ENCODE measurements around the gene SEMA4F. TPM values are rescaled to one million over a fixed set of nuclear protein-coding genes. Genes with fewer than 3 reads are reported as not detected.
A peak's percentile ranks its signal among the peaks of the same experiment; 100 is the strongest.

SEMA4F gene
- total RNA-seq, 1 donor from 2014 or later = 3.5 TPM

DNA sequence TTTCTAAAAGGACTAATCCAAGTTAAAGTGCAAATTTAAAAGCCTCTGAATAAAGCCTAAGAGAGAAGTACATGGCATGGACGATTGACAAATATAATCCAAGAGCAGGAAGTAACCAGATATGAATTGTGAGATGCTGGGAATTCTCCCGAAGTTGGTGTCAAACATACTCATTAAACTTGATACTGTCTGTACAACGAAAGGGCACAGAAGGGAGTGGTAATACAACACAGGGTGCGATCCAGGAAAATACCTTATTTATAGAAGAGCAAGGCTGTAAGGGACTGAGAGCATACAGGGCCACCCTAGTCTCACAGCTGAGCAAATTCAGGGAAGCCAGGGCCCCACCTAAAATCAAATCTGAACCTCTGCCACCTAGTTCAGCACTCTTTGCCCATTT, 41.6 kb downstream of the SEMA4F start:
- no peak for DNase-seq
- no peak for ATAC-seq (ENCODE audit: poor library complexity)
- intact Hi-C loops (cut with DNase I) = loop anchor here (10.0 kb wide), 1 partner anchor 709 kb away; no protein-coding TSS in a partner anchor

DNA sequence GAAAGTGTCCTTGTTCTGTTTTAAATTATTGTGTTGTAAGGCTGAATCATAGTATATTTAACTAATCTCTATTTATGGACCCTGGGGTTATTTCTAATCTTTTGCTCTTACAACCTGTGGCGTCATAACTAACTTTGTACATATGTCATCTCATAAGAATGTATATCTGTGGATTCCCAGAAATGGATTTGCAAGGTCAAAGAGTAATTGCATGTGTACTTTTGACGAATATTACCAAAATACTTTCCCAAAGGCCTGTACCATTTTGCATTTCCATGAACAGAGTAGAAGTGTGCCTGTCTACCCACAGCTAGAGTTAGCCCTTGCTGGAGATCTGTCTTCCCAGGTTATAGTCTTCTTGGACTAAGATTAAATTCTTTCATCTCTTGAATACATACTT, 42.8 kb downstream of the SEMA4F start:
- DNase-seq (no peak), ATAC-seq (ENCODE audit: poor library complexity) (no peak)
- intact Hi-C loops (cut with DNase I) = loop anchor here (10.0 kb wide), 1 partner anchor 708 kb away; no protein-coding TSS in a partner anchor

DNA sequence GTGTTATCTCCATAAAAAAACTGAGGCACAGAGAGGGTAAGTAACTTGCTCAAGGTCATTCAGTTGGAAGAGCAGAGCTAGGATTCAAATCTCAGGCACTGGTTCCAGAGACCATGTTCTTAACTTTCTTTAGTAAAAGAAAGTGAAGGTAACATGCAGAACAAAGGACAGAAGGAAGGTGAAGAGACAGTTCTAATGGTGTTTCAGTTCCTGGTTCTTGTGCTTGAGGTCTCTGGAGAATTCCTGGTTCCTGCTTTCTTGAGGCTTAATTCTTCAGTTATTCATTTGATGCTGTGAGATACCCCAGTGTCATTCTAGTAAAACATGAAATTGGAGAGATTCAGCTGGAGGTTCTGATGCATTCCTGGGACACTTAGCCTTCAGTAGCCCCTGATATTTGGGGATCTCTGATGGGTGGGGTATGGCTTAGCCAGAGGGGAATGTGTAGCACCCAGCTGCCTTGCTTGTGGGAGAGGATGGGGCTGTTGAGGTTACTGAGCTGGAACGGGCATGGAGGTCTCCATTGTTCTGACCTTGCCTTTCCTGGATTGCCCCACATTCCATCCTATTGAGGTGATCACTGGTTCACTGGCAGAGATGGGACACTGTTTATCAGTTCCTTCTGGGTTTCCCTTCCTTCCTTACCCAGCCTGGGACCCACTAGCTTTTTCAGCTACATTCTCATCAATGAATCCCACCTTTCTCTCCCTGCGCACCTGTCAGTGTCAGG, 46.8 kb downstream of the SEMA4F start:
- ATAC-seq (ENCODE audit: poor library complexity) = no peak
- intact Hi-C loops (cut with DNase I) = no loop called here

DNA sequence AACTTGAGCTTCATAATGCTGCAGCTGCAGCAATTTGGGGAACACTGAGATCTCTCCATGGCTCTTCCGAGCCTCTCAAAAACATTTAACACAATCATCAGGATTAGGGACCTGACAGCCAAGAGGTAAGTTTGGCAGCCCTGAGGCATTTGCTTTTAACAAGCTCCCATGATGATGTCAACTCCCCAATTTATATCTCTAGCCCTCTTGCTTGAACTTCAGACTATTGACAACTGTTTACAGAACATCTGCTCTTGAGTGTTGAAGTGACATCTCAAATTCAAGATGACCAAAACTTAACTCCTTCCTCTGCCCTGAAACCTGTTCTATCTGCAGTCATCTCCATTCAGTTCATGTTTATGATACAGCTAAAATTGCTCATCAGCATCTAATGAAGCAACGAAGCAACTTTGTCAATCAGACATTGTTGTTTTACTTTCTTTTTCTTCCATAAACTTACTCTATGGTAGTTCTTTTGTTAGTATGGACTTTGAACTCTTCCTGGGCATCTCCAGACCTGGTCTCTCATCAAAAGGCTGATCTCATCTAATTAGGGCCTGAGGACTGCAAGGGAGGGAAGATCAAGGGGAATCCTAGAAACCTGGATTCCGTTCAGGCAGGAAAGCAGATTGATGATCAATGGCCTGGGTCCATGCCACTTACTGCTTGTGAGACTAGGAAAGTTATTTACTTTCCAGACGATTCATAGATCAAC, 48.1 kb downstream of the SEMA4F start:
- intact Hi-C loops (cut with DNase I) = no loop called here
- DNase-seq (no peak), ATAC-seq (ENCODE audit: poor library complexity) (no peak)

More for the DNA sequence above, 46.8 kb downstream of the SEMA4F start:
- no peak for DNase-seq

DNA sequence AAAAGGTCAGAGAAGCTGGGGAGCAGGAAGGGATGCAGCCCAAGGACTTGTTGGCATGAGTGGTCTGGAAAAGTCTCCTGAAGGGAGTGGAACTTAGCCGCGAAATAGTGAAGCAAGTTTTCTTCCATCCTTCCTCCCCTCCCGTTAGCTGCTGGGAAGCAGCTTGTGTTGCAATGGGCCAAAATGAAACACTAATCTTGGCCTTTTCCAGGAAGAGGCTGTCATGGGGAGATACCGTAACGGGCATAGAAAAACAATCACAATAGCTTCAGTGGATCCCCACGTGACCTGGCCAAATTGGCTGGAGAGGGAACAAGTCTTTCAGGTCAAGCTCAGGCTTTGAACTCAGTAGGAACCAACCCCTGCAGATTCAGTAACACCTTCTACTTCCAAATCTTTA, 49.3 kb downstream of the SEMA4F start:
- intact Hi-C loops (cut with DNase I) = no loop called here
- ATAC-seq (ENCODE audit: poor library complexity) = peak; percentile 74

DNA sequence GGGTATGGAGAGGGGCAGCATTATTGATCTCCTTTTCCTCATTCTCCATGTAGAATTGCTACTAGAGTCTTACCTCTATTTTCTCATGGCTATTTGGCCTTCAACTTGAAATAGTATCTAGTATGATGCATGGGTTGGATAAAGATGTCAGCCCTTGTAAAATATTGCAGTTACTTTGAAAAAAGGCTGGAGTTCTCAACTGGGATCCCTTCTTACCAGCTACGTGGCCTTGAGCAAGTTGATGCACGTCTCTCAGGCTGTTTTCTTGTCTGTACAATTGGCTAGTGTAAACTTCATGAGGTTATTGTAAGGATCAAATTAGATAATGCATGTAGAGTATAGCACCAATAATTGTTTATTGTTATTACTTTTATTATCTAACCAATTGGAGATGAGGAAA, 50.2 kb downstream of the SEMA4F start:
- intact Hi-C loops (cut with DNase I) = no loop called here
- no peak for ATAC-seq (ENCODE audit: poor library complexity)
- DNase-seq = no peak

More for the DNA sequence above, 49.3 kb downstream of the SEMA4F start:
- DNase-seq = peak; percentile 47

DNA sequence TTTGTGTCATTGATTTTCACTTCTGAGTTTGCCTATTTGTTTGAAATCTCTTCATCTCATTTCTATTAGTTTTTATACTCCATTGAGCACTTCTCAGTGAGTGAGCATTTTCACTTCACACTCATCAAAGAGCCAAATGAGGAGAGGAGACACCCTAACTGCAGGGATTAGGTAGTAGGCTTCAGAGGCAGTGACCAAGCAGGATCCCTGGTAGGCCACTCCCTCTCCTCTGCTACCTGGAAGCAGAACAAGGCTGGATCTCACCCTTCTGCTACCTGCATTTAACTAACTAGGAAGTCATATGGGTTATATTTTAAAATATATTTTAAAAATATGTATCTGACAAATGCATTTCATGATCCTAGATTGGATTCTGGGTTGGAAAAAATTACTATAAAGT, 52.7 kb downstream of the SEMA4F start:
- no peak for ATAC-seq (ENCODE audit: poor library complexity)
- DNase-seq = no peak
- intact Hi-C loops (cut with DNase I) = no loop called here

DNA sequence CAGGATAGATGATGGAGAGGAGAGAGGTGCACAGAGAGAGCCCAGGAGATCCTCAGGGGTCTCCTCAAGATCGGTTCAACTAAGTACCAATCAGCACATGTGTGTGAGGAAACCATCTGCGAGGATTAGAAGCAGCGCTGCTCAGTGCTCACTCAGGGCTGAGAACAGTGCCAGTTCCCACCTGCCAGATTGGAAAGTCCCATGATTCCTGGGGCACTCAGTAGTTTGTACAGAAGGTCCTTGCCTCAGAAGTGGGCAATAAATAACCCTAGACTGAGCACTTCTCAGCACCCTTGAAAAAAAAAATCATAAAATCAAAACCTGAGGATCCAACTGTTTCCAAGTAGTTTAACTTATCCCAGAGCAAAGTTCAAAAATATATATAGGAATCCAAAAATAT, 53.8 kb downstream of the SEMA4F start:
- DNase-seq (no peak), ATAC-seq (ENCODE audit: poor library complexity) (no peak)
- intact Hi-C loops (cut with DNase I) = no loop called here

DNA sequence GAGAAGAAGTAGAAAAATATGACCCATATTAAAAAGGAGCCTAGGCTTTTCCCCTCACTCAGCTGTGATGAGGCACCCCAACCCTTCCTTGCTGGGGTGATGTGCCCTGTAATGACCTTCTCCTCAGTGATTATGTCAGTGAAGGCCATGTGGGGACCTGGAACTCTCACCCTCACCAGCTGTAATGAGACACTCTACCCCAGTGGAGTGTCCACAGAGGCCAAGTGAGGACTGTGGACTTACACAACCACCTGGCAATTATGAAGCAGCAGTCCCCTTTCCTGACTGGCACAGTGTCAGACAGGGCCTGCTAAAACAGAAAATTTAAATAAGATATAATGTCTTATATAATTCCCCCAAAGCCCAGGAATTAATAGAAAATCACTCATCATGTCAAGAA, 54.2 kb downstream of the SEMA4F start:
- intact Hi-C loops (cut with DNase I) = no loop called here
- DNase-seq = no peak
- ATAC-seq (ENCODE audit: poor library complexity) = no peak

DNA sequence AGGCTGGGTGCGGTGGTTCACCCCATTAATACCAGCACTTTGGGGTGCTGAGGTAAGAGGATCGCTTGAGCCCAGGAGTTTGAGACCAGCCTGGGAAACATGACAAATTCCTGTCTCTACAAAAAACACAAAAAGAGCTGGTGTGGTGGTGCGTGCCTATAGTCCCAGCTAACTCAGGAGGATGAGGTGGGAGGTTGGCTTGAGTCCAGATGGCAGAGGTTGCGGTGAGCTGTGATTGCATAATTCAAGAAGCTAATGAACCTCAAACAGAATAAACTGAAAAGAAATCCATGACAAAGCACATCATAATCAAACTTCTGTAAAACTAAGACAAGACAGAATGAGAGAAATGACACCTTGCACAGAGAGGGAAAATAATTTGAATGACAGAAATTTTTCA, 54.8 kb downstream of the SEMA4F start:
- DNase-seq (no peak), ATAC-seq (ENCODE audit: poor library complexity) (no peak)
- intact Hi-C loops (cut with DNase I) = no loop called here

DNA sequence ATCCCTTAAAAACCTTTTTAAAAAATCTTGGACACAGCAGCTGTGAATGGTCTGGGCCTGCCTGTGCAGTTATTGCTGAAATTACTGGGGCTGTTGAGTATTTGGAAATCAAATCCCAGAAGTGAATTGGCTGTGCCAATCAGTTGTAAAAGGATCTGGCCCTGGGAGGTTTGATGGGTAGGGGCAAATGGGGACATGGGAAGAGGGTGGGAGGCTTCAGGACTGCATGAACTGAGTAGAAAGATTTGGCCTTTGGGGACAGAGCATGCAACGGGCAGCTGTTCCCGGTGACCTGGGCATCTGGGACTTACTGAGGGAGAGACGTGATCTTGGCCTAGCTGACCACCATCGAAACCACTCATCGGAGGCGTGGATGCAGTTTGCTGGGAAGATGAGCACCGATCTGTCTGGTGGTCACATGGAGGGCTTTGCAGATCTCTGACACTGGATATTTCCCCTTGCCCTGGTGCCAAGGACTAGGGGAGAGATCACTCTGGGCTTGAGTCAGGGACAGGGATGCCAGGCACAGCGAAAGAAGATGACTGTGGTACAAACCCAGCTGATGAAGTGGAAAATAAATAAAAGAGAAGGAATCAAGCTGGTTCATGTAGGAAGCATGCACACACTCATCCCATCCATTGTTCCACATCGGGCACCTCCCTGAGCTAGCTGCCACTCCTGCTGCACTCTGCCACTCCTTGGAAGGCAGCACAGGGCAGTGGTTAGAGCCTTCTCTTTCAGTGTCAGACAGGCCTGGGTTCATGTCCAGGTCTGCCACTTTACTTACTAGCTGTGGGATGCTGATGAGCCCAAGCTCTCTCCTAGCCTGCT, 58.4 kb downstream of the SEMA4F start:
- intact Hi-C loops (cut with DNase I) = no loop called here
- no peak for DNase-seq
- no peak for ATAC-seq (ENCODE audit: poor library complexity)

DNA sequence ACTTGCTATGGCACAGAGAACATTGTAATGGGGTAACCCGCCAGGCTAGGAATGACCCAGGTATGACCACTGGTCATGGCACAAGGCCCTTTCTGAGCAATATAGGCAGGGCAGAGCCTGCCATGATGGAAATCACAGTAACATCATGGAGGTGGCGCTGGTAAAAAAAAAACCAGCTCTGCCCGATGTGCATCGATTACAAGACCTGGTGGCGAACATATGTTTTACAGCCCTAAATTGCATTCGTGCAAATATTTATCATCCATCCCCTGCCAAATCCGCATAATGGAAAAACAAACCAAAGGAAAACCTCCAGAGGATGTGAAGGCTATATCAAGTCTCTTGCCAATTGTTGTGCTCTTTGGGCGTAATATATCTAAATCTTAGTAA, 60.6 kb downstream of the SEMA4F start:
- DNase-seq (no peak), ATAC-seq (ENCODE audit: poor library complexity) (no peak)
- intact Hi-C loops (cut with DNase I) = loop anchor here (2.0 kb wide), 1 partner anchor 162 kb away; no protein-coding TSS in a partner anchor

DNA sequence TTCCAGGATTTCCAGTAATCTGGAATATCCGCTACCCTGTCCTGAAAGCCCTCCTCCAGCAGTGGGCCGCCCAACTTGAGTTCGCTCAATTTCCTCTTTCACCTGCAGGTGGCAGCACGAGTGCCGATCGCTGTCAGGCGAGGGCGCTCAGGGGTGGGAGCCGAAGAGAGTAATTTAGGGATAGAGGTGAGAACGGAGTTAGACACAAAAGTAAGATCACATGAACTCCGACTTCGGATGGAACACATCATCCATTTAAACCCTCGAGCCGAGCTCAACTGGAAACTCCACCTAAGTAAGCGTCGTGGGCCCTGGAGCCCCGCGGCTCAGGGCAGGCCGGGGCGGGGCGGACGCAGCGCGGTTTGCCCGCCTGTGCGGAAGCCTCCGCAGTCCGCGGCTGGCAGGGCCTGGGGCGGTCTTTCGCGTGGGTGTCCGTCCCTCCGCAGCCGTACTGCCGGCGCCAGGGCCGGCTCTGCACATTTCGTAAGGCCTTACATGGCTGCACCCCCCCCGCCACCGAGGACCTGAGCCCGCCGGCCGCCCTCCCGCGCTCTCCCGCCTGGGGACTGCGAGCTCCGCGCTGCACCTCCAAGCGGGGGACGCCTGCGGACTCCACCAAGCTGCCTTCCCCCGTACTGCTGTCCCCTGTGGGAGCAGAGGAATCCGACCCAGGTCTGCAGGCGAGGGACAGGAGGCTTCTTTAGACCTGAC, 61.2 kb downstream of the SEMA4F start:
- intact Hi-C loops (cut with DNase I) = loop anchor here (2.0 kb wide), 1 partner anchor 162 kb away; no protein-coding TSS in a partner anchor
- ATAC-seq (ENCODE audit: poor library complexity) = peak; percentile 98

DNA sequence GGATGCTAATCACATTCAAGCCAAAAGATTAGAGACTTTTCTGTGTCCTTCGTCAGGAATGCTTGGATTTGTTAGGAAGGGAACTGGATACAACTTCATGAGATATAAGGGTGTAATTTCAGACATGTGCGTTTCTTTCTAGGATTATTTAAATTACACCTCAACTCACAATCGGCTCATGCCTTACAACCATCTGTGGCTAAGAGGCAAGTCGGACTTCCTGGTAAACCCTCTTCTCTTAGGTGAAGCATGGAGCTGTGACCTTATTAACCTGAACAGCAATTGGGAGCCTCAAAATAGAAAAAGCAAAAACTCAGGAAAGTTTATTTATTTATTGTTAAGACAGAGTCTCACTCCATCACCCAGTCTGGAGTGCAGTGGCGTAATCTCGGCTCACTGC, 61.8 kb downstream of the SEMA4F start:
- DNase-seq = no peak
- intact Hi-C loops (cut with DNase I) = loop anchor here (2.0 kb wide), 1 partner anchor 161 kb away; no protein-coding TSS in a partner anchor
- ATAC-seq (ENCODE audit: poor library complexity) = no peak

More for the DNA sequence above, 61.2 kb downstream of the SEMA4F start:
- peak; percentile 86 for DNase-seq

DNA sequence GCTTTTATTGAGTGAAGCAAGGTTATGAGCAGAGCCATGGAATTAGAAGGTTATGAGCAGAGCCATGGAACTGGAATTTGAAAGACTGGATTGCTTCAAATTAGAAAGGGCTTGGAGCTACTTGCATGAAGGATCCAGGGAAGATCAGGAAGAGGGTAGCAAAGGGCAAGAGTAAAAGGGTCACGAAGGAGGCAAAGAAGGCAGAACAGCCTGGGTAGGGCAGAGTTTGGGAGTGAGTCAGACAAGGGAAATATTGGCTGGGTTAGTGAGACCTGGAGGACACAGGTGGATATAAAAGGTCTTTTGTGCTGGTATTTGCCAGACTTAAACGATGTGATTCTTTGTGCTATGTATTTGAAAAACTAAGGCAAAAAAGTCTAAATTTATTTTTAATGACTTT, 65.0 kb downstream of the SEMA4F start:
- DNase-seq = no peak
- intact Hi-C loops (cut with DNase I) = no loop called here
- no peak for ATAC-seq (ENCODE audit: poor library complexity)

DNA sequence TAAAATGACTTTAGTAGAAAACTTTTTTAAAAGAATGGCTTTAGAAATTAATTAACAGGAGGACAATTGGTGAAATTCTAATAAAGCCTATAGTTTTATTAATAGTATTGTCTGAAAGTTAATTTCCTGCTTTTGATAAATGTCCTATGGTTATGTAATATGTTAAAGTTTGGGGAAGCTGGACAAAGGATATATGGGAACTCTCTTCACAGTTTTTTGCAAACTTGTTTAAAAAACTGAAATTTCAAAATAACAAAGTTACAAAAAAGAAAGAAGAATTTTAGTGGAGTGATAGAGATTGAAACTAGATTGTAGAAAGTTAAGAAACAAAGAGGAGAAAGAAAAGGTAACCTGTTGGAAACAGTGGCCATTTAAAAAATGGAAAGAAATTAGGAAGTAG, 67.3 kb downstream of the SEMA4F start:
- ATAC-seq (ENCODE audit: poor library complexity) (no peak), DNase-seq (no peak)
- intact Hi-C loops (cut with DNase I) = no loop called here

DNA sequence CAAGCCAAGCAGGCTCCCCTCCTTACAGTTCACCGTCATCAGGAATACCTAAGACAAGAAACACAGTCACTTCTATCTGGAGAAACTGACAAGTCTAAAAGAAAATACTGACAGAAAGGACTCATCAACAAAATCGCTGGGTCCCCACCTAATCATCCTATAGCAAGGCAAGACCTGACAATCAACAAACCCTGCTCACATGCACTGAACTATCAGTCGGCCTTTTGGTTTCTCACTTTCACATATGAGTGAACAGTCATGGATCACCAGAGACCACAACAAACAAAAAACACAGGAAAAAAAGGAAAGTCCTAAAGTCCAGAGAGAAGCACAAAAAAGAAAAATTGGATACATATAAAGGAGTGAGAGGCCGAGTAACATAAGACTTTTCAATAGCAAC, 70.4 kb downstream of the SEMA4F start:
- no peak for DNase-seq
- no peak for ATAC-seq (ENCODE audit: poor library complexity)
- intact Hi-C loops (cut with DNase I) = no loop called here

DNA sequence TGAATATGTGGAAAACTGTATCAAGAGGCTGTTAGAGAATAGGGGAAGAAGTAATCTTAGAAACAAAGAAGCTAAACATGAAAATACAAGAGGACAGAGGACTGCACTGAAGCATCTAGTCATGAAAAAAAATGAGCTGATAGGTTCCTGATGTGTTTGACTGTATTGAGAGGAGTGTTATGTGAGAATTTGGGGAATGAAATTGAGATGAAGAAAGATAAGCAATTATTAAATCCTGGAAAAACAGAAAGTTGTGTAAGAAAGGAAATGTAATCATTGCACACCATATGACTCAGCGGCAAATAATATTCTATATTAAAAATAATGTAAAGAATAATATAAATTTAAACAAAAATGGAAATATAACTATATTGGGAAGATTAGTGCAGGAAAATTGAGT, 71.2 kb downstream of the SEMA4F start:
- DNase-seq = no peak
- intact Hi-C loops (cut with DNase I) = no loop called here
- no peak for ATAC-seq (ENCODE audit: poor library complexity)

DNA sequence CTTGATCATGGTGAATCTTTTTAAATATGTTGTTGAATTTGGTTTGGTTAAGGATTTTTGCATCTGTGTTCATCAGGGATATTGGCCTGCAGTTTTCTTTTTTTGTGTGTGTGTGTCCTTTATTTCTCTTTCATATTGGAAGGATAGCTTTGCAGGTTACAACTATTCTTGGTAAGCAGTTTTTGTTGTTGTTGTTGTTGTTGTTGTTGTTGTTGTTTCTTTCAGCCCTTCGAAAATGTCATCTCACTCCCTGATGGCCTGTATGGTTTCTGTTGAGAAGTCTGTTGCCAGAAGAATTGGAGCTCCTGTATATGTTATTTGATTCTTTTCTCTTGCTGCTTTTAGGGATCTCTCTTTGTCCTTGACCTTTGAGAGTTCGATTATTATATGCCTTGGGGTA, 74.8 kb downstream of the SEMA4F start:
- DNase-seq = no peak
- intact Hi-C loops (cut with DNase I) = no loop called here
- ATAC-seq (ENCODE audit: poor library complexity) = no peak

Measured in Right ventricle myocardium superior (tissue), 1 donor.